Measurements from ENCODE around the gene GPR17.

GPR17 gene, protein sequence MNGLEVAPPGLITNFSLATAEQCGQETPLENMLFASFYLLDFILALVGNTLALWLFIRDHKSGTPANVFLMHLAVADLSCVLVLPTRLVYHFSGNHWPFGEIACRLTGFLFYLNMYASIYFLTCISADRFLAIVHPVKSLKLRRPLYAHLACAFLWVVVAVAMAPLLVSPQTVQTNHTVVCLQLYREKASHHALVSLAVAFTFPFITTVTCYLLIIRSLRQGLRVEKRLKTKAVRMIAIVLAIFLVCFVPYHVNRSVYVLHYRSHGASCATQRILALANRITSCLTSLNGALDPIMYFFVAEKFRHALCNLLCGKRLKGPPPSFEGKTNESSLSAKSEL

GRCh38 chr2:127645395-127646291, at the start of gene GPR17:
TSS of gene GPR17 (plus strand) at chr2:127646153. CDS start at chr2:127650736, 4,583 bp downstream.
- no peak for DNase-seq (ENCODE audit: low read depth)

DNA sequence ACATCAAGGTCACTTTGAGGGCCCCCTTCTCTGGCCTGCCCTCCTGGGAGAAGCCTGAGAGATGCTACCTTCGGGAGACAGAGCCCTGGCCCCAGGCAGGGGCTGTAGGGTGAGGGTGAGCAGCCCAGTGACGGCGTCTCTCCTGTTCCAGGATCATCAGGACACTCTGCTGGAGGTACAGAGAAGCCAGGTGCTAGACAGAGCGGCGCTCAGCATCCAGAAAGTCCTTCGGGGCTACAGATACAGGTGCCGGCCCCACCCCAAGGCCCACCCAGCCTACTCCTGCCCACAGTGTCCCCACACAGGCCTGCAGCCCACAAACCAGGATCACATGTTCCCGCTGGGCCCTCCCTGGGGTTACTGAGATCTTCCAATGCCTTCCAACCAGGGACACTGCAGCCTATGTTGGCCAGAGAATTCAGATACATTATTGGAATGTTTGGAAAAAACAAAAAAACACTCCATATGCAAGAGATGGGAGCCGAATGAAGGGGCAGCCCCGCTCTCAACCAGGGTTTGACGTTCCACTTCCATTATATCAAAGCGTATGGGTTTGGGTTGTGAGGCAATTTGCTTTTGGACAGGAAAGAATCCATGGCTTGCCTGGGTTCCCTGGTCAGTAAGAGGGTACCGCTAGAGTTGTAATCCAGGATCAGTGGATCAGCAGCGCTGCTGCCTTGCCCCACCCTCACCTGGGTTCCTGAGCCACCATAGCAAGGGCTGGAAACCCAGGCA, 49.5 kb upstream of the GPR17 start:
- DNase-seq (ENCODE audit: low read depth) = no peak

DNA sequence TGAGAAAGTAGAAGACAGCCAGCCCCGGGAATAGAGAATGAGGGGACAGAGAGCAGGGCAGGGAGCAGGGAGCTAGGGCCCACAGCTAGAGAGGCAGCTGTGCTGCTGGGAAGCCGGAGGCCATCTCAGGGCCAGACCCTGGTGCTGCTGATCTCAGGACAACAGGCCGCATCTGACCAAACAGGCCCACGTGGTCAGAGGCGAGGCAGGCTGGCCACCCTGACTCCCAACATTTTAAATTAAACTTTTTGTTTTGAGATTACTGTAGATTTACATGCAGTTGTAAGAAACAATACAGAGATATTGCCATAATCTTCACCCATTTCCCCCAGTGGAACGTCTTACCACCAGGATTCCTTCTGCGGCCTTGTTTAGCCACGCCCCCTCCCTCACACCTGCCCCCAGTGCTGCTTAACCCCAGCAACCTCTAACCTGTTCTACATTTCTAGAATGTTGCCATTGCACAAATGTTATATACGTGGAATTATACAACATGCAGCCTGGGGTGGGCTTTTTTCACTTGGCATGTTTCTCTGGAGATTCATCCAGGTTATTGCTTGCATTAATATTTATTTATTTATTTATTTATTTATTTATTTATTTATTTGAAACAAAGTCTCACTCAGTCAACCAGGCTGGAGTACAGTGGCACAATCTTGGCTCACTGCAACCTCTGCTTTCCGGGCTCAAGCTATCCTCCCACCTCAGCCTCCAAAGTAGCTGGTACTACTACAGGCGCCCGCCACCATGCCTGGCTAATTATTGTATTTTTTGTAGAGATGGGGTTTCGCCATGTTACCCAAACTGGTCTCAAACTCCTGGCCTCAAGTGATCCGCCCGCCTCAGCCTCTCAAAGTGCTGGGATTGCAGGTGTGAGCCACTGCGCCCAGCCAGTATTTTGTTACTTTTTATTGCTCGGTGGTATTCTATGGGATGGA, 48.6 kb upstream of the GPR17 start:
- no peak for DNase-seq (ENCODE audit: low read depth)

GRCh38 chr2:127597984-127598380, 48.0 kb upstream of the GPR17 start:
- no peak for DNase-seq (ENCODE audit: low read depth)

DNA sequence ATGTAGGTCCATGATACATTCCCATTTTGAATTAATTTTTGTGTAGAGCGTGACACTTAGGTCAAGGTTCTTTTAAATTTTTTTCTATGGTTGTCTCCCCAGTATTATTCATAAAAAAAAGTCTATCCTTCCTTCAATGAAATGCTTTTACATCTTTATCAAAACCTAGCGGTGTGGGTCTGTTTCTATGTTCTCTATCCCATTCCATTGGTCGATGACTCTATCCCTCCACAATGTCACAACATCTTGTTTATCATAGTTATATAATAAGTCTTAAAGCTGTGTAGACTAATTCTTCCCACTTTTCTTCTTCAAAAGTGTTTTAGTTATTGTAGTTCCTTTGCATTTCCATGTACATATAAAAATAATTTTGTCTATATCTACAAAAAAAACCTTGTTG, 47.2 kb upstream of the GPR17 start:
- no peak for DNase-seq (ENCODE audit: low read depth)

DNA sequence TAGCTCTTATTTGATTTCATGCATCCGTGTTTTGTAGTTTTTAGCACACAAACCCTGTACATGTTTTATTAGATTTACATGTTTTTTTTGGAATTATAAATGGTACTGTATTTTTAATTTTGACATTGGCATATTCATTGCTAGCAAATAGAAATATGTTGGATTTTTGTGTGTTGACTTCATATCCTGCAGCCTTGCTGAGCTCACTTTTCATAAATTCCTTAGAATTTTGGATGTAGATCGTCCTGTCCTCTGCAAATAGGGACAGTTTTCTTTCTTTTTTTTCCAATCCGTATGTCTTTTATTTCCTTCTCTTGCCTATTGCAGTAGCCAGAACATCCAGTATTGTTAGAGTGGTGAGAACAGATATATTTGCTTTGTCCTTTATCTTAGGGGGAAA, 46.7 kb upstream of the GPR17 start:
- DNase-seq (ENCODE audit: low read depth) = no peak

- no peak for DNase-seq (ENCODE audit: low read depth)
Measured at GRCh38 chr2:127604986-127605385, 41.0 kb upstream of the GPR17 start.

- DNase-seq (ENCODE audit: low read depth) = no peak
Measured at GRCh38 chr2:127605691-127606263, 40.2 kb upstream of the GPR17 start.

- DNase-seq (ENCODE audit: low read depth) = no peak
Measured at GRCh38 chr2:127606625-127607398, 39.1 kb upstream of the GPR17 start.

- DNase-seq (ENCODE audit: low read depth) = no peak
Measured at GRCh38 chr2:127607399-127607908, 38.5 kb upstream of the GPR17 start.

DNA sequence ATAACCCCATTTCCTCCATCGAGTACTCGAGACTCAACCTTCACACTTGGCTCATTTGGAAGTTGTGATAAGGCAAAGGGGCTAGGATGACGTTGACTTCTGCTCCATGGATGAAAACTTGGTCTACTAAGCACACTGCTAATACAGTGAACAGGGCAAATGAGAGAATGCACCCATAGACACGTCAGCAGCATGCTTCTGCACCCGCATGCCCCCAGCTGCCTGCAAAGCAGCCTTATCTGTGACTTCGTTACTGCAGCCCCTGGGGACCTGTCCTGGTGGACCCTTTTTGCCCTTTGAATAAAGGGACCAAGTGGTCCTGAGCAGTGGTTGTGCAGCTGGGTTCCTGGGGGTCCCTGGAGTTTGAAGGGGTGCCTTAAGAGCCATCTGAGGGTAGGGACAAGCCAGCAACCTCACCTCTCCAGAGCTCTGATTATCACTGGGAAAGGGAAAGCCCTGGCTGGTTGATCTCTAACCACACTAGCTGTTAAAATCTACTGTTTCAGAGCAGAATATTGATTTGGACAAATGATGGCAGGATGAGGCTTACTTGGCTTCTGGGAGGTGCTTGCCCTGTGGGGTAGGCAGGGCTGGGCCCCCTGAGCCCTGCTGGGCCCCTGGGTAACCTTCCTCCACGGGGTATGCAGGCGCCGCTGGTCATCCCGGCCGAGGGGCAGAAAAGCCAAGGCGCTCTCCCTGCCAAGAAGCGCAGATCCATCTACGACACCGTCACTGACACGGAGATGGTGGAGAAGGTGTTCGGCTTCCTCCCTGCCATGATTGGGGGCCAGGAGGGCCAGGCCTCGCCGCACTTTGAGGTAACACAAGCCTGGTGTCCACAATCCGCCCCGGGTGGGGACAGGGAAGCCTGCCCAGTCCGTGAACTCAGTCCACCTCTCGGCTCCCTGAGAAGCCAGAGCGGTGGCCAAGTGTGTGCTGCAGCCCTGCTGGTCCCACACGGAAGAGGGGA, 37.6 kb upstream of the GPR17 start:
- DNase-seq (ENCODE audit: low read depth) = no peak

DNA sequence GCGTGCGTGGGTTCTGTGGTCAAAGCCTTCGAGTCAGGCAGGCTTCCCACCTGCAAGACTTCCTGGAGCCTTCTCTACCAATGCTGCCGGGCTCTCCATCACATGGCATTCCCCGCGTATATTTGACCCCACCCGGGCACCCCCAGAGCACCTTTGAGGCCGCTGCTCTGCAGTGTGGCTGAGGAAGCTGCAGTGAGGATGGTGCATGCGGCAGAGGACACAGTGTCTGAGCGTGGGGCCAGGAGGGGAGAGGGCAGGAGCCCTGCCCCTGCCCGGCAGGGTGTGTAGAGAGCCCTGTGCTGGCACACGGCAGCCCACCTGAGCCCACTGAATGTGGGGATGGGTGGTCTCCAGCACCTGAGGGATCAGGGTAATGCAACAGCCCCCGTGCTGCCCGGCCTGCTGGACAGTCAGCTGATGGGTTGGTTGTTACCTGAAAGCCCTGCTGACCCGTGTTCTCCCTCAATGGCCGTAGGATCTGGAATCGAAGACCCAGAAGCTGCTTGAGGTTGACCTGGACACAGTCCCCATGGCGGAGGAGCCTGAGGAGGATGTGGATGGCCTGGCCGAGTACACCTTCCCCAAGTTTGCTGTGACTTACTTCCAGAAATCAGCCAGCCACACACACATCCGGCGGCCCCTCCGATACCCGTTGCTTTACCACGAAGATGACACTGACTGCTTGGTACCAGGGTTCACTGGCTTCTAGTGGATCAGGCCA, 36.8 kb upstream of the GPR17 start:
- DNase-seq (ENCODE audit: low read depth) = no peak

DNA sequence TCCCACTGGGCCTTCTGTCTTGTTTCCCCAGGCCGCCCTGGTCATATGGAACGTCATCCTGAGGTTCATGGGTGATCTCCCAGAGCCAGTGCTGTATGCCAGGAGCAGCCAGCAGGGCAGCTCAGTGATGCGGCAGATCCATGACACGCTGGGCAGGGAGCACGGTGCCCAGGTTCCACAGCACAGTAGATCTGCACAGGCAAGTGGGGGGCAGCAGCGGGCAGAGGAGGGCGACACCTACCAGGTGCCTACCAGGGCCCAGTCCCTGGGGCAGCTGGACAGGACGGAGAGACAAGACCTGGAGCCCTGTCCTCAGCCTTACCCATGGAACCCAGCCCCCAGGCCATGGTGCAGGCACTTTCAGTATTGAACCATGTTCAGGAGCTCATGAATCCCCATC, 36.1 kb upstream of the GPR17 start:
- no peak for DNase-seq (ENCODE audit: low read depth)

- no peak for DNase-seq (ENCODE audit: low read depth)
Measured at GRCh38 chr2:127610561-127610960, 35.4 kb upstream of the GPR17 start.

GRCh38 chr2:127611076-127611925, 34.7 kb upstream of the GPR17 start:
- no peak for DNase-seq (ENCODE audit: low read depth)

DNA sequence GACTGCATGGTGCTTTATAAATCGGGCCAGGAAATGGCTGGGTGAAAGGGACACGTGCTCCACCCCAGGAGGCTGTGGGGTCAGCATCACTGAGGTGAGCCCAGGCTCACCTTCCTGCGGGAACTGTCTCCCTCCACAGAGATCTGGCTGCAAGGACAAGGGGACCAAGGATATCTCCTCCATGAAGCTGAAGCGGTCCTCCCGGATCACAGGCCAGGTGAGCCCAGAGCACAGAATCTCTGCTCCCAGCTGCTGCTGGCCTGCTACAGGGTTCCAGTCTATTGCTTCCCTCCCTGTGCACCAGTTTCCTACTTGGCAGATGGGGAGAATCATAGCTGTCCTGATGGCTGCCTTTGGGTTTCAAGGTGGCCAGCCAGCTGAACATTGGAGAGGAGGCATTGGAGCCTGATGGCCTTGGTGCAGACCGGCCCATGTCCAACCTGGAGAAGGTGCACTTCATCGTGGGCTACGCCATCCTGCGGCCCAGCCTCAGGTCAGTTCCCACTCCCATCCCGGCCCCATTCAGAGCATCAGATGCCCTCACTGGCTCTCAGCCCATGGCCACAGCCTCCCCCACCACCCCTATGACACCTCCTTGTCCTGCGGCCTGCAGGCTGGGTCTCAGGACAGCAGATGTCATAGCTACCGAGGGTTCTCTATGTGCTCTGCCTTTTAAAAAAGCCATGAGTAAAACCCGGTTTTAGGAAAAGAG, 33.7 kb upstream of the GPR17 start:
- no peak for DNase-seq (ENCODE audit: low read depth)

GRCh38 chr2:127614246-127614645, 31.7 kb upstream of the GPR17 start:
- no peak for DNase-seq (ENCODE audit: low read depth)
